Glomerular endothelial cell (primary cell): Measurements from ENCODE around the gene HACD2. TPM values are rescaled to one million over a fixed set of nuclear protein-coding genes. Genes with fewer than 3 reads are reported as not detected.

Experiments
- DNase-seq: peaks from one replicate; pipeline ENCODE4 v3.0.0-alpha.2; 2011; ENCODE audit warnings: low read depth, low spot score; ENCODE audit errors: extremely low read depth
- total RNA-seq: library from RNA; depleted of rRNA; stranded (reverse); fragments of >200 nt; gene quantifications from 2 replicates; pipeline ENCODE4 v1.2.3, GENCODE V29; 2015

The HACD2 gene
- total RNA-seq, 1 donor from 2014 or later: 19.5 TPM

GRCh38 chr3:123527046-123527445, 57.8 kb downstream of the HACD2 start:
- DNase-seq: no peak

GRCh38 chr3:123526474-123526873, 58.4 kb downstream of the HACD2 start:
- DNase-seq: no peak

- DNase-seq: no peak
Observed at GRCh38 chr3:123525433-123525832, 59.4 kb downstream of the HACD2 start.

GRCh38 chr3:123524981-123525380, 59.9 kb downstream of the HACD2 start:
- DNase-seq: no peak

GRCh38 chr3:123523023-123523412, 61.8 kb downstream of the HACD2 start:
- DNase-seq: no peak

GRCh38 chr3:123522320-123523022, 62.4 kb downstream of the HACD2 start:
- no peak for DNase-seq

GRCh38 chr3:123521179-123521969, 63.5 kb downstream of the HACD2 start:
- DNase-seq: peak; percentile 20

- DNase-seq: no peak
Observed at GRCh38 chr3:123520656-123521055, 64.2 kb downstream of the HACD2 start.

- no peak for DNase-seq
Observed at GRCh38 chr3:123518892-123519485, 65.9 kb downstream of the HACD2 start.

- DNase-seq: no peak
Observed at GRCh38 chr3:123511726-123512125, 73.1 kb downstream of the HACD2 start.

- DNase-seq: no peak
Observed at GRCh38 chr3:123511084-123511483, 73.8 kb downstream of the HACD2 start.

- DNase-seq: no peak
Observed at GRCh38 chr3:123508178-123508577, 76.7 kb downstream of the HACD2 start.

- no peak for DNase-seq
Observed at GRCh38 chr3:123505820-123506219, 79.0 kb downstream of the HACD2 start.

GRCh38 chr3:123503203-123503602, 81.7 kb downstream of the HACD2 start:
- no peak for DNase-seq

- DNase-seq: no peak
Observed at GRCh38 chr3:123499322-123499721, 85.5 kb downstream of the HACD2 start.

- no peak for DNase-seq
Observed at GRCh38 chr3:123498761-123499160, 86.1 kb downstream of the HACD2 start.

GRCh38 chr3:123493912-123494311, 90.9 kb downstream of the HACD2 start:
- DNase-seq: no peak

GRCh38 chr3:123491966-123492587, 92.8 kb downstream of the HACD2 start:
- no peak for DNase-seq

- peak; percentile 25 for DNase-seq
Observed at GRCh38 chr3:123489400-123490004, 95.4 kb downstream of the HACD2 start.

GRCh38 chr3:123488645-123489347, 96.1 kb downstream of the HACD2 start:
- no peak for DNase-seq
